SK-N-MC (cell line): ENCODE data around the gene KLHDC7A.

ENCODE experiments used
- EZH2 ChIP-seq: fragments of 200-600 bp; sonication (generic); IDR thresholded peaks from one replicate; pipeline ENCODE4 v1.6.1; 2017; ENCODE audit warnings: antibody characterized with exemption
- POLR2AphosphoS5 ChIP-seq: IDR thresholded peaks from 2 replicates; pipeline ENCODE4 v1.6.1; 2012; ENCODE audit warnings: mild to moderate bottlenecking, low read depth, low read length, borderline replicate concordance

GRCh38 chr1:18486195-18486594, 5.5 kb downstream of the KLHDC7A start:
- TF ChIP-seq EZH2 (no peak), POLR2AphosphoS5 (no peak)
